Body of pancreas (tissue), 4 donors: ENCODE data around the gene SMPD1.
A peak's percentile ranks its signal among the peaks of the same experiment; 100 is the strongest.

Source experiments
- CTCF ChIP-seq, 7 experiments: fragments of 450-650 bp in 4 of 7; fragments of 200-600 bp in 3 of 7; sonication (generic) in 3 of 7; IDR thresholded peaks; one replicate each; pipeline ENCODE4 v1.5.1; 2016 to 2019; ENCODE audit warnings: antibody characterized with exemption in 7 of 7
- POLR2A ChIP-seq, 3 donors: fragments of 450-650 bp; IDR thresholded peaks; one replicate each; pipeline ENCODE4 v1.6.1; 2016; ENCODE audit warnings: antibody characterized with exemption in 3 of 3, mild to moderate bottlenecking in 2 of 3

GRCh38 chr11:6389905-6390717, at the start of gene SMPD1:
- peak in 1 of 7 experiments; percentile 11 for TF ChIP-seq CTCF (IDR thresholded peaks at IDR 0.05)
- peak; percentile 54 to 88 (median 80) for TF ChIP-seq POLR2A (IDR thresholded peaks at IDR 0.05)
